ENCODE results near the gene STMN3.
A peak's percentile ranks its signal among the peaks of the same experiment; 100 is the strongest.

Gene STMN3

GRCh38 chr20:63628246-63628975, 24.8 kb downstream of the STMN3 start:
- TF ChIP-seq ZFX (IDR thresholded peaks at IDR 0.05) (no peak), CTCF (conservative IDR thresholded peaks at IDR 0.05) (no peak)
- peak overlapping the region; percentile 99 for H3K27ac ChIP-seq

- H3K27ac ChIP-seq = peak overlapping the region; percentile 99
- TF ChIP-seq ZFX (IDR thresholded peaks at IDR 0.05) (no peak), CTCF (conservative IDR thresholded peaks at IDR 0.05) (no peak)
Measured at GRCh38 chr20:63627751-63628245, 25.4 kb downstream of the STMN3 start.

GRCh38 chr20:63627129-63627750, 26.0 kb downstream of the STMN3 start:
- H3K27ac ChIP-seq = peak overlapping the region; percentile 99

GRCh38 chr20:63626424-63627128, 26.6 kb downstream of the STMN3 start, which contains the start of gene GMEB2:
Gene GMEB2, minus strand, starts transcription at chr20:63627101. Its CDS starts 7,704 bp downstream, at chr20:63619397.
- TF ChIP-seq ZFX (IDR thresholded peaks at IDR 0.05) (no peak), CTCF (conservative IDR thresholded peaks at IDR 0.05) (no peak)
- peak within 1 kb of the TSS; percentile 99 for H3K27ac ChIP-seq

More at GRCh38 chr20:63627129-63627750, 26.0 kb downstream of the STMN3 start:
- peak; percentile 46; the same call in 1 of the 2 replicates for TF ChIP-seq ZFX (IDR thresholded peaks at IDR 0.05)
- TF ChIP-seq CTCF (conservative IDR thresholded peaks at IDR 0.05) = no peak

- peak overlapping the region; percentile 99 for H3K27ac ChIP-seq
- no peak for TF ChIP-seq ZFX (IDR thresholded peaks at IDR 0.05)
- no peak for TF ChIP-seq CTCF (conservative IDR thresholded peaks at IDR 0.05)
Measured at GRCh38 chr20:63625771-63626423, 27.3 kb downstream of the STMN3 start.

- no peak overlapping the region for H3K27ac ChIP-seq
Measured at GRCh38 chr20:63624486-63624885, 28.7 kb downstream of the STMN3 start.

More at GRCh38 chr20:63624486-63624885, 28.7 kb downstream of the STMN3 start:
- TF ChIP-seq ZFX (IDR thresholded peaks at IDR 0.05) = no peak
- TF ChIP-seq CTCF (conservative IDR thresholded peaks at IDR 0.05) = no peak
